ENCODE results near the gene CASP5.
"Not testable (repeated sequence)": the region's sequence is repeated elsewhere in the genome, so short reads cannot be mapped to it uniquely, and the experiment has no call there.

The CASP5 gene

DNA sequence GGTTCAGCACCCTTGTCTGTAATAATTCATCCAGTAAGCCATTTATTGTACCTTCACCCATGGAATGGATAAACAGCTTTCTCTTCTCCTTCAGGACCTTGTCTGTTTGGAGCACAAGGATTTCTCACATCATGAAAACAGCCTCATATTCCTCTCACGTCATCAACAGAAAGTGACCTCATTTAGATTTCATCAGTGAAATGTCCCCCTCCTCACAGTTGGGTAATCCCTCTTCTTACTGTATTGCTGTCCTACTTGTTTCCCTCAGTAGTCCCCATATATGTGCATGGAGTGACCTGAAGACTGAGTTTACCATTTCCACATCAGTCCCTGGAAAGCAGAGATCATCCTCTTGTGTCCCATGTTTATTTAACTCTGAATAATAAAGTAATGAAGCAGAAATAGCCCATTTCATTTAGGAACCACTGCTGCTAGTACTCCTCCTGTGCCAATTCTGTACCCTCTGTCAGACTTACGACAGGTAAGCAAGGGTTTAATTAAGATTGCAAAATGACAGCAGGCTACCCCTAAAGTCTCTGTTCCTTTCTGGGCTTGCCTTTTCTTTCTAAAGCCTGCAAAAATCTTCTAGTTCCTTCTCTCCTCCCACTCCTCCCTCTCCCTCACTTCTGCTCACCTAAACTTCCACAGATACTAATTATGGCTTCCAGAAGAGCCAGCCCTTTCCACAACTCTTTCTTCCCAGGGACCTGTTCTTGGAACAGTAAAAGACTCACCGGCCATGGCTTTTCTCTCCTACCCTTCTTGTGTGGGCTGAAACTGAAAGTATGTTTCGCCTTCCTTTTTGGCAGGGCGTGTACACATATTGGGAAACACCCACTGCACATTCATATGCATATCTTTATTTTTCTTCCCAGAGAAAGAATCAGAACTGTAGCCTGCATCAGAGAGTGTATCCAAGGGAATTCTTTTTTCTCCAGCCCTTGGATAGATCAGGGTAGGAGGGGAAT, 21.9 kb upstream of the CASP5 start, which contains the start of gene CARD16:
CARD16 (minus strand) TSS at position 779 of the 968 bp plus-strand sequence; CDS start at position 741, 38 bp downstream.
- peak; percentile 18 for TF ChIP-seq POLR2A (IDR thresholded peaks at IDR 0.05; ENCODE audit: low read length)
- peak; percentile 12 to 18 for DNase-seq

- DNase-seq: no peak
- TF ChIP-seq POLR2A (IDR thresholded peaks at IDR 0.05; ENCODE audit: low read length) (no peak), GATA1 (IDR thresholded peaks at IDR 0.05; ENCODE audit: low read depth, low read length) (no peak)
Observed at GRCh38 chr11:105042178-105042577, 19.2 kb upstream of the CASP5 start.

DNA sequence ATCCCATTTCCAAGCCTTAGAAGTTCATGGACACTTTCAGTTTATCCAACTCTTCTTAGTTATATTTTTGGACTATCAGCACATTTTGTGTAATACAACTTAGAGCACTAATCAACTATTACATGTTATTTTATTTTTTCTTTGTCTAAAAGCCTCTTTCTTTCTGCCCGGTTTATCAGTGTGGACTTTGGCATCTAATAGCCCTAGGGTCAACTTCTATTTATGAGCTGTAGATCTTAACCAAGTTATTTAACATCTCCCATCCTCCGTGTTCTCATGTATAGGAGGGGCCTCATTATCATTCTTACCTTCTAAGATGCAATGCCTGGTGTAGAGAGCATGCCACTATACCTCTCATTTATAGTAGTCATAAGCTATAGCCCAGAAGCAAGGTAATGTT, 17.7 kb upstream of the CASP5 start:
- no peak for DNase-seq
- no peak for TF ChIP-seq POLR2A (IDR thresholded peaks at IDR 0.05; ENCODE audit: low read length)
- no peak for TF ChIP-seq GATA1 (IDR thresholded peaks at IDR 0.05; ENCODE audit: low read depth, low read length)

DNA sequence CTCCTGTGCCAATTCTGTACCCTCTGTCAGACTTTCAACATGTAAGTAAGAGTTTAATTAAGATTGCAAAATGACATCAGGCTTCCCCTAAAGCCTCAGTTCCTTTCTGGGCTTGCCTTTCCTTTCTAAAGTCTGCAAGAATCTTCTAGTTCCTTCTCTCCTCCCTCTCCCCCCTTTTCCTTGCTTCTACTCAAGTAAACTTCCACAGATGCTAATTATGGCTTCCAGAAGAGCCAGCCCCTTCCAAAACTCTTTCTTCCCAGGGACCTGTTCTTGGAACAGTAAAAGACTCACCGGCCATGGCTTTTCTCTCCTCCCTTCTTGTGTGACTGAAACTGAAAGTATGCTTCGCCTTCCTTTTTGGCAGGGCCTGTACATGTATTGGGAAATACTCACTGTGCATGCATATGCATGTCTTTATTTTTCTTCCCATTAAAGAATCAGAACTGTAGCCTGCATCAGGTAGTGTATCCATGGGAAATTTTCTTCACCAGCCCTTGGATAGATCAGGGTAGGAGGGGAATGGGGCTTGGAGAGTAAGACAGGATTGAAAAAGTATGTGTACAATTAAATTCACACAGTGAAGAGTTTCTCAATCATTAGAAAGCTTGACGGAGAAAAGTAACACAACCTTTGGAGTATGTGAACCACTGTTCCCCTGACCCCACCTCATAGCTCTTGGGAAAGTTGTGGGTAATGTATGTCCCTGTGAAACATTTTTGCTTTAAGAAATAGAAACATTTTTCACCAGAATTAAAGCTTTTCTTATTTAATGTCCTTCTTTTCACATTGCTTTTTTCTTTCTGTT, 12.0 kb upstream of the CASP5 start, which contains the start of gene CASP1:
CASP1 (minus strand) TSS at position 332 of the 808 bp plus-strand sequence; CDS start at position 301, 31 bp downstream.
- TF ChIP-seq POLR2A (IDR thresholded peaks at IDR 0.05; ENCODE audit: low read length) (no peak), GATA1 (IDR thresholded peaks at IDR 0.05; ENCODE audit: low read depth, low read length) (no peak)
- no peak for DNase-seq

DNA sequence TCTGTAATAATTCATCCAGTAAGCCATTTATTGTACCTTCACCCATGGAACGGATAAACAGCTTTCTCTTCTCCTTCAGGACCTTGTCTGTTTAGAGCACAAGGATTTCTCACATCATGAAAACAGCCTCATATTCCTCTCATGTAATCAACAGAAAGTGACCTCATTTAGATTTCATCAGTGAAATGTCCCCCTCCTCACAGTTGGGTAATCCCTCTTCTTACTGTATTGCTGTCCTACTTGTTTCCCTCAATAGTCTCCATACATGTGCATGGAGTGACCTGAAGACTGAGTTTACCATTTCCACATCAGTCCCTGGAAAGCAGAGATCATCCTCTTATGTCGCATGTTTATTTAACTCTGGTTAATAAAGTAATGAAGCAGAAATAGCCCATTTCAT, 11.4 kb upstream of the CASP5 start:
- not testable (repeated sequence) for DNase-seq

- no peak for DNase-seq
- TF ChIP-seq GATA1 (IDR thresholded peaks at IDR 0.05; ENCODE audit: low read depth, low read length) (no peak), POLR2A (IDR thresholded peaks at IDR 0.05; ENCODE audit: low read length) (no peak)
Observed at GRCh38 chr11:105033781-105034180, 10.8 kb upstream of the CASP5 start.

DNA sequence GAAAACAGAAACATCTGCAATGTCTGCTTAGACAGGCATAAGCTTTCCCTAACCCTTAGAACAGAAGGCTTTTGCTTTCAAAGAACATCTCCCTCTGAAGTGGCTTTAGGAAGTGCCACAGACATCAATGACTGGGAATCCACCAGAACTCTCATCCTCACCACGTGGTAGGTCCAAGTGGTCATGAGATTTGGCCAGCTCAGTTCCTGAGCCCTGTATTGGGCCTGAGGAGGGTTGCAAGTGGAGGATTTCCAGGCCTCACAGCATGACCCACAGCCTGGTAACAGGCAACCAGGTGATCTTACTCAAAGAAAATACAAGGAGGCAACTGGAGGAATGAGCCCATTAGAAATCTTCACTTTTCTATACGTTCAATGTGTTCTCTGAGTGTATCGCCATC, 10.4 kb upstream of the CASP5 start:
- no peak for DNase-seq
- TF ChIP-seq POLR2A (IDR thresholded peaks at IDR 0.05; ENCODE audit: low read length): no peak

- DNase-seq: no peak
- TF ChIP-seq GATA1 (IDR thresholded peaks at IDR 0.05; ENCODE audit: low read depth, low read length) (no peak), POLR2A (IDR thresholded peaks at IDR 0.05; ENCODE audit: low read length) (no peak)
Observed at GRCh38 chr11:105032495-105032894, 9.5 kb upstream of the CASP5 start.

DNA sequence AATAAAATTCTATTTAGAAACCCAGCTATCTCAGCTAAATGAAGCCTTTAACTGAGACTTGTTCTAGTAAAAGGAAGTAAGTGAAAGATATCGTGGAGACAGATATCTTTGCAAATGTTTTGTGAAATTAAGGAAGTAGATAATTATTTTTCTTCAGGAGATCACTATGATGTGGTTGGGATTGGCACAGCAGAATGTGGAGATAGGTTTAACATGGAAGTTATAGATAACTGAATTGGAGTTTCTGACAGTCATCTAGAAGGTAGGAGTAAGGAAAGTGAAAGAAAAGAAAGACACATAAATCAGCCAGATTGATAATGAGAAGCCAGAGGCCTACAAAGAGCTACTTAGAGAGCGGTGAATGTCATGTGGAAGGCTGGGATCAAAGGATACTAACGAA, 4.7 kb upstream of the CASP5 start:
- DNase-seq: no peak
- TF ChIP-seq GATA1 (IDR thresholded peaks at IDR 0.05; ENCODE audit: low read depth, low read length) (no peak), POLR2A (IDR thresholded peaks at IDR 0.05; ENCODE audit: low read length) (no peak)

GRCh38 chr11:105024394-105024793, 1.4 kb upstream of the CASP5 start:
- TF ChIP-seq GATA1 (IDR thresholded peaks at IDR 0.05; ENCODE audit: low read depth, low read length): no peak
- TF ChIP-seq POLR2A (IDR thresholded peaks at IDR 0.05; ENCODE audit: low read length): no peak
- no peak for DNase-seq

- no peak for DNase-seq
- TF ChIP-seq POLR2A (IDR thresholded peaks at IDR 0.05; ENCODE audit: low read length) (no peak), GATA1 (IDR thresholded peaks at IDR 0.05; ENCODE audit: low read depth, low read length) (no peak)
Observed at GRCh38 chr11:105022527-105022926, 441 bp downstream of the CASP5 start.

DNA sequence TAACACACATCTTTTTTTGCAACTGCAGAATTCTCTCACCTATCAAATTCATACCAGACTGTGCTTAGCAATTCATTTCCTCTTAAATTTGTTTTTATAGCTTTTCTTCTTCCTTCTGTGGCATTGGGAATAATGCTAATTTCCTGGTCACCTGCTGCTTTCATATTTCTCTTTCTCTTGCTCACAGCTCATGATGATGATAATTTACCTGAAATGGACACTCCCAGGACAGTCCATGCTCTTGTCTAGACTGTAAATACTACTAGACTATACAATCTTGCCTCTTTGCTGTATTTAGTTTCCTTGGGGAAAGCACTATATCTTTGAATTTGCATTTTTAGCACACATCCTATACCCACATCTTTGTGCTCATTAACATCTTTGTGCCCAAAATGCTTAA, 15.5 kb downstream of the CASP5 start:
- no peak for TF ChIP-seq POLR2A (IDR thresholded peaks at IDR 0.05; ENCODE audit: low read length)
- no peak for TF ChIP-seq GATA1 (IDR thresholded peaks at IDR 0.05; ENCODE audit: low read depth, low read length)
- no peak for DNase-seq

GRCh38 chr11:105005451-105005845, 17.5 kb downstream of the CASP5 start:
- DNase-seq: no peak
- TF ChIP-seq GATA1 (IDR thresholded peaks at IDR 0.05; ENCODE audit: low read depth, low read length) (no peak), POLR2A (IDR thresholded peaks at IDR 0.05; ENCODE audit: low read length) (no peak)

DNA sequence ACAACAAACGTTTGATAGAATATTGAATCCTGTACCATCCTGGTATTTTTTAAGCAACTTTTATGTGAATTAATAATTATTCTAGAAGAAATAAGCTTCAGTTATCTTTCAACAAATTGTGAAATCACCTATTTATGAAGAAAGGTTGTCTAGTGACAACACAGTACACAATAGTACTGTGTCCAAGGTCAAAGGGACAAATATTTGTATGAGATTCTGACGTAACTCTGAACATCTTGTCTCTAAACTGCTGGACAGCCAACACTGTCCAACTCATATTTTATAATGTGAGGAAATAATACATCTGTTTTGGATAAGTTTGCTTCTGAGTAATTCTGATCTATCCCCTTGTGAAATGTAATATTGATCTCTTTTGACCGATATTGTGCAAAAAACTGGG, 18.9 kb downstream of the CASP5 start:
- no peak for DNase-seq
- TF ChIP-seq GATA1 (IDR thresholded peaks at IDR 0.05; ENCODE audit: low read depth, low read length) (no peak), POLR2A (IDR thresholded peaks at IDR 0.05; ENCODE audit: low read length) (no peak)

Data from erythroblast (primary cell).